Esophagus squamous epithelium (tissue), 5 donors: Measurements from ENCODE around the gene MED17. TPM values are rescaled to one million over a fixed set of nuclear protein-coding genes. Genes with fewer than 3 reads are reported as not detected.

Experiments
- DNase-seq: peaks from one replicate; lab custom pipeline; 2025; lab: John Stamatoyannopoulos, UW
- H3K27ac ChIP-seq, 4 donors: fragments of 200-600 bp; sonication (generic); one replicate each; pipeline ENCODE4 v1.5.1; 2016 to 2019; ENCODE audit warnings: mild to moderate bottlenecking in 1 of 4
- H3K27me3 ChIP-seq, 4 donors: fragments of 200-600 bp; sonication (generic); 1 replicate in 3 of 4; 2 replicates in 1 of 4; pipeline versions ENCODE4 v1.5.1 to v1.6.0; 2017 to 2021; ENCODE audit warnings: antibody characterized with exemption in 1 of 4
- H3K36me3 ChIP-seq, 3 donors: fragments of 200-600 bp; sonication (generic); one replicate each; pipeline ENCODE4 v1.5.1; 2016 to 2019
- H3K4me1 ChIP-seq, 3 donors: fragments of 200-600 bp; sonication (generic); one replicate each; pipeline ENCODE4 v1.5.1; 2017 to 2019
- H3K4me3 ChIP-seq, 4 donors: fragments of 200-600 bp; sonication (generic); 1 replicate in 3 of 4; 2 replicates in 1 of 4; pipeline ENCODE4 v1.5.1; 2016 to 2019; ENCODE audit warnings: mild to moderate bottlenecking in 2 of 4, moderate library complexity in 1 of 4
- H3K9me3 ChIP-seq, 3 donors: fragments of 200-600 bp; sonication (generic); one replicate each; pipeline ENCODE4 v1.5.1; 2016 to 2019
- POLR2A ChIP-seq, 4 donors: fragments of 450-650 bp; IDR thresholded peaks; one replicate each; pipeline ENCODE4 v1.6.1; 2017; ENCODE audit warnings: antibody characterized with exemption in 4 of 4, mild to moderate bottlenecking in 4 of 4, moderate library complexity in 3 of 4
- WGBS, 2 donors: methylation state at CpG; one replicate each; pipeline ENCODE4 v1.1.5; 2018; 5-methylcytosine and 5-hydroxymethylcytosine counted together
- intact Hi-C: fragments of 100-400 bp; cut with DNase I; formaldehyde crosslinking; loops from one replicate; pipeline ENCODE4 v1.15.0; 2022
- total RNA-seq, 4 donors: library from RNA; depleted of rRNA; stranded (reverse); fragments of >200 nt; gene quantifications; one replicate each; pipeline ENCODE4 v1.1.0, GENCODE V29; 2016
- TF ChIP-seq, protein P1 (sequence below), 6 experiments: fragments of 450-650 bp in 4 of 6; fragments of 200-600 bp in 2 of 6; sonication (generic) in 2 of 6; IDR thresholded peaks; one replicate each; pipeline ENCODE4 v1.5.1; 2016 to 2019; ENCODE audit warnings: antibody characterized with exemption in 6 of 6, mild to moderate bottlenecking in 4 of 6, moderate library complexity in 4 of 6
- donor health status: DM: yes; HTN: yes; CAD: no.

The MED17 gene
- total RNA-seq, 4 donors from 2014 or later: 11.3 to 25.9 (median 17.1) TPM

DNA sequence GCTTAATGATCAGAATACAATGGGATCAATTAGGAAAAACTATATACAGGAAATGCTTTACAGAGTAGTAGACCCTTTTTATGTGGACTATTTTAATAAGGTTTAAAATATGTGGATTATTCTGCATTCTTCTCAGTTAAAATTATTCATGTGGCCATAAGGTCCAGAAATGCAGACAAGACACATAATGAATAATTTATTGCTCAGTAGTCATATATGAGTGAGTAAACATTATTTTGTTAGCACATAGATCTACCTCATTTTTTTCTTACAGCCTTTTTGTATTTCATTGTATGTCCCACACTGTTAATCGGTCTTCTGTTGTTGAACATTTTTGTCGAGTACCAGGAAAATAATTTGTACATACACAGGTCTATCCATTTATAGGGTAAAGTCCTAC is 20.8 kb downstream of the MED17 start:
- H3K9me3 ChIP-seq: no peaks in the 10 kb centered on the region
- DNase-seq: no peak
- TF ChIP-seq, protein P1, sequence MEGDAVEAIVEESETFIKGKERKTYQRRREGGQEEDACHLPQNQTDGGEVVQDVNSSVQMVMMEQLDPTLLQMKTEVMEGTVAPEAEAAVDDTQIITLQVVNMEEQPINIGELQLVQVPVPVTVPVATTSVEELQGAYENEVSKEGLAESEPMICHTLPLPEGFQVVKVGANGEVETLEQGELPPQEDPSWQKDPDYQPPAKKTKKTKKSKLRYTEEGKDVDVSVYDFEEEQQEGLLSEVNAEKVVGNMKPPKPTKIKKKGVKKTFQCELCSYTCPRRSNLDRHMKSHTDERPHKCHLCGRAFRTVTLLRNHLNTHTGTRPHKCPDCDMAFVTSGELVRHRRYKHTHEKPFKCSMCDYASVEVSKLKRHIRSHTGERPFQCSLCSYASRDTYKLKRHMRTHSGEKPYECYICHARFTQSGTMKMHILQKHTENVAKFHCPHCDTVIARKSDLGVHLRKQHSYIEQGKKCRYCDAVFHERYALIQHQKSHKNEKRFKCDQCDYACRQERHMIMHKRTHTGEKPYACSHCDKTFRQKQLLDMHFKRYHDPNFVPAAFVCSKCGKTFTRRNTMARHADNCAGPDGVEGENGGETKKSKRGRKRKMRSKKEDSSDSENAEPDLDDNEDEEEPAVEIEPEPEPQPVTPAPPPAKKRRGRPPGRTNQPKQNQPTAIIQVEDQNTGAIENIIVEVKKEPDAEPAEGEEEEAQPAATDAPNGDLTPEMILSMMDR (IDR thresholded peaks at IDR 0.05): no peak
- TF ChIP-seq POLR2A (IDR thresholded peaks at IDR 0.05): no peak
- H3K4me1 ChIP-seq: no peaks in the 10 kb centered on the region
- H3K27me3 ChIP-seq: no peaks in the 10 kb centered on the region
- WGBS, 2 donors: 89 to 93% methylated on average over 2 of the region's 2 CpGs
- no peak overlapping the region for H3K27ac ChIP-seq
- H3K4me3 ChIP-seq: no peak overlapping the region
- intact Hi-C loops: no loop called here
- H3K36me3 ChIP-seq: peaks cover 5 to 100% (median 20%) of the 10 kb centered on the region in 3 donors

GRCh38 chr11:93807980-93808379 is 23.9 kb downstream of the MED17 start:
- TF ChIP-seq, protein P1 (IDR thresholded peaks at IDR 0.05): no peak
- TF ChIP-seq POLR2A (IDR thresholded peaks at IDR 0.05): no peak
- H3K27me3 ChIP-seq: no peaks in the 10 kb centered on the region

DNA sequence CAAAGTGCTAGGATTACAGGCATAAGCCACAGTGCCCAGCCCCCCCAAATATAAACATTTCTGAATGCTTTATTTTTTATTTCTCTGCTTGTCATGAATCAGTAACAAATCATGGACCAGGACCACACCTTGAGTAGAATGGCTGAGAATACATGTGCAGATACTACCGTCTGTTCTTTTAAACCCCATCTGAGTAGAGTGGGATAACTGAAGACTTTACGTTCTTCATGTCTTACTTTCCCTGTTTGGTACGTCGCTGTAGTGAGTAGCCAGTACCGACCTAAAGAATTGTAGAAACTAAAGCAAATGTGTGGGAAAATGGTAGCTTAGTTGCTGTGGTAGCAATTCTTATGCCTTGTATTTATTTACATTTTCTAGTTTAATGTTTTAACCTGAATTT is 29.9 kb downstream of the MED17 start:
- Histone ChIP-seq H3K27me3 (no peaks in the 10 kb centered on the region), H3K4me3 (no peak overlapping the region), H3K4me1 (no peaks in the 10 kb centered on the region), H3K9me3 (no peaks in the 10 kb centered on the region), H3K36me3 (peaks cover 13 to 70% (median 44%) of the 10 kb centered on the region in 3 donors), H3K27ac (no peak overlapping the region)
- TF ChIP-seq POLR2A (IDR thresholded peaks at IDR 0.05): no peak
- TF ChIP-seq, protein P1 (IDR thresholded peaks at IDR 0.05): no peak
- WGBS, 2 donors: 94% methylated on average over 5 of the region's 5 CpGs
- intact Hi-C loops: no loop called here
- DNase-seq: no peak

More at GRCh38 chr11:93807980-93808379, 23.9 kb downstream of the MED17 start:
- H3K9me3 ChIP-seq: no peaks in the 10 kb centered on the region
- no peaks in the 10 kb centered on the region for H3K4me1 ChIP-seq
- H3K36me3 ChIP-seq: peaks cover 13 to 100% (median 41%) of the 10 kb centered on the region in 3 donors
- intact Hi-C loops: no loop called here
- H3K27ac ChIP-seq: no peak overlapping the region
- H3K4me3 ChIP-seq: no peak overlapping the region
- DNase-seq: no peak
- WGBS, 2 donors: 86 to 93% methylated on average over 3 of the region's 3 CpGs

DNA sequence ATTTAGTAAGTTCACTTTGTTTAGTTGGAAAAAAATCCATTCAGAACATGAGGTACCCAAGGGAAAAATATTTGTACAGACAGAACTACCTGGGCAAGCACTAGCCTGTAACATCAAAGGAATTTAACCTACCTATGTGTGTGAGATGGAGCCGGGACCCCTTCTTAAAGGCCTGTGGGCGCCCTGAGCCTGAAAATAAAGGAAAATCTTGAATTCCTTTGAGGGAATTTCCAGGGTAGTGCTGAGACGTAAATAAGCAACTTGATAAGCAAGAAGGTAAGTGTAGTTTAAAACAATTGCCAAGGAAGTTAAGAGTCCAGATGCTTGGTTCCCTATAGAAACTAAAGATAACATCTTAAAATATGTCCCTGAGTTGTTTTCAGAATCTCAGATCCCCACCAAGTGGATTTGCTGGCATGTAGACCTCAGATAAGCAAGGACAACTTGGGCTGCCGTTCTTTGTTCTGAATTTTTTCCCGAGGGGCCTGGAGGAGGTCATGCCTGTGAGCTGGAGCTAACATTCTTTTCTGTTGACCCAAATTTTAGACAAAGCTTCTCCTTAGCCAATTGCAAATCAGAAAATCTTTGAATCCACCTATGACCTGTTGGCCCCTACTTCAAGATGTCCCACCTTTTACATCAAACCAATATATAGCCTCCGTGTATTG is 31.0 kb downstream of the MED17 start:
- no peak for DNase-seq
- no peaks in the 10 kb centered on the region for H3K27me3 ChIP-seq
- whole genome bisulfite sequencing, 2 donors: 84 to 85% methylated on average over 6 of the region's 6 CpGs
- H3K4me1 ChIP-seq: no peaks in the 10 kb centered on the region
- TF ChIP-seq, protein P1 (IDR thresholded peaks at IDR 0.05): no peak
- peaks cover 8 to 59% (median 36%) of the 10 kb centered on the region in 3 donors for H3K36me3 ChIP-seq
- no peak overlapping the region for H3K27ac ChIP-seq
- intact Hi-C loops: no loop called here
- no peaks in the 10 kb centered on the region for H3K9me3 ChIP-seq
- H3K4me3 ChIP-seq: no peak overlapping the region

DNA sequence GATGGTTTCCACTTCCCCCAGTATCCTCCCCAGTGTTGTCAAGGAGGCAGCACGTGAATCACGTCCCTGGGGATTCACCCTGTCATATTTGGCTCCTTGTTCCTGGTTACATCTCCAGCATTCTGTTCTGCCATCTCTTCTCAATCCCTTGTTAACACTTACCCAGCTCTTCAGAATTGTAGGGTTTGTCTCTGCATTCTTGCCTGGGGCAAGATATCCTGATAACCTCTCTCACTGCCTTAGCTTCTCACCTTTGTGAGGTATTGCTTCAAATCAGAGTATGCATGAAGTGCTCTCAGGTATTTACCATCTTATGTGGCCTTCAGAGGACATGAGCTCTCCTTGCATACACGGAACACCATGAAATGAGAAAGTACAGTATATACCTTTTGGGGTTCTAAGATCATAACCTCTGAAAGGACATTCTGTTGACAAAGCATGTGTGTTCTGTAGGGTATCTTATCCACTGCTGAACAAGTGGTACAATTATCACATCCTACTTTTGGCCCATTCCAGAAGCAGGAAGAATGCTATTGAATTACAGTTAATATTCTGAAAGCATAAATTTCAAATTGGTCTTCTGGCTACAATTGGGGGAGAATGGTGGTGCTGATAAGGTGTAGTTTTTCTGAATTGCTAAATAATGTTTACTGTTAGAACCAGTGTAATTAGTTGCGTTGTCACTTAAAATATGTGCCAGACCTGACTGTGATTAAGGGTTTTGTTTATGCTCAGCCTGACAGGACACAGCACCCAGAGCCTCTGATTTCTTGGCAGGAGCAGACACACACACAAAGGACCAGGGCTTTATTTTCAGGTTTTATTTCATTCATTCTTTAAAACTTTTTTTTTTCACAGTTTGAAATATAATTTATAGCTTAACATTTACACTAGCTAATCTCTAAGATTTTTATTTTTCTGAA is 33.6 kb downstream of the MED17 start:
- H3K27me3 ChIP-seq: no peaks in the 10 kb centered on the region
- 52 to 56% methylated on average over 4 of the region's 4 CpGs for WGBS, 2 donors
- H3K36me3 ChIP-seq: peaks cover 2 to 33% (median 15%) of the 10 kb centered on the region in 3 donors
- intact Hi-C loops: no loop called here
- H3K4me1 ChIP-seq: no peaks in the 10 kb centered on the region
- DNase-seq: no peak
- TF ChIP-seq POLR2A (IDR thresholded peaks at IDR 0.05): no peak
- TF ChIP-seq, protein P1 (IDR thresholded peaks at IDR 0.05): no peak
- no peak overlapping the region for H3K4me3 ChIP-seq
- H3K9me3 ChIP-seq: no peaks in the 10 kb centered on the region
- H3K27ac ChIP-seq: no peak overlapping the region
